DLD1 (cell line): ENCODE data around the gene PAK4.
"Not testable (repeated sequence)": the region's sequence is repeated elsewhere in the genome, so short reads cannot be mapped to it uniquely, and the experiment has no call there.

Experiments
- in situ Hi-C: cut with HindIII; loops from 2 replicates; pipeline ENCODE4 v1.10.0; 2017; ENCODE audit warnings: low sequenced_read_pairs

PAK4 gene

DNA sequence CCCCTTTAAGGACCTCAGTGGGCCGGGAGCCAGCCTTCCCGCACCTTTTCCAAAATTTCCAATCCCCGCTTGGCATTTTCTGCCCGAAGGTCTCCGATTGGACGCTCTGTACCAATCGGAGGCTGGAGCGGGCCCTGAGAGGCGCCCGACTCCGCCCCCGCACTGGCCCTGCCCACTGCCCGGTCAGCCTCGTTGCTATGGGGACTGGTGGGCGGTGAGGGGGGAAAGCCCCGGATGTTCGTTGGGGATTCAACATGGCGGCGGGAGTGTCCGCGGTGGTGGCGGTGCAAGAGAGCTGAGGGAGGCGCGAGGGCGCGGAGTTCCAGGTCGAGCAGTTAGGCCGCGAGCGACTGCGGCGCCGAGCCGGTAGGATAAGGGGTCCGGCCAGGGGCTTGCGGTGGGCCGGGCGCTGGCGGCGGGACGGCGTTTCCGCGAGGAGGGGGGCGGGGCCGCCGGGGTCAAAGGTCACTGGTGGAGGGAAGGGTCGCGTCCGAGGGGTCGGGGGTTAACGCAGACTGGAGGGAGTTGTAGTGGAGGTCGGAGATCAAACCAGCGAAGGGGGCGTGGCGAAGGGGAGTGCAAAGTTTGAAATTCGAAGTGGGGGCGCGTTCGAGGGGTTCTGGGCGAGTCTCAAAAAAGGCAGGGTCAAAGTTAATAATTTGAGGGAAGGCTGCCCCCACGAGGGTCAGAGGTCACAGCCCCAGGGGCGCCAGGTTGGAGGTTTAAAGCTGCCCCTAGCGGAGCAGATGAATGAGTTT is at the start of gene PAK4:
PAK4 (plus strand) TSS at position 233 of the 758 bp plus-strand sequence. CDS start 43,768 bp downstream, outside the sequence.
- in situ Hi-C loops = no loop called here

GRCh38 chr19:39077323-39077722 is 48.3 kb upstream of the PAK4 start:
- in situ Hi-C loops = no loop called here

DNA sequence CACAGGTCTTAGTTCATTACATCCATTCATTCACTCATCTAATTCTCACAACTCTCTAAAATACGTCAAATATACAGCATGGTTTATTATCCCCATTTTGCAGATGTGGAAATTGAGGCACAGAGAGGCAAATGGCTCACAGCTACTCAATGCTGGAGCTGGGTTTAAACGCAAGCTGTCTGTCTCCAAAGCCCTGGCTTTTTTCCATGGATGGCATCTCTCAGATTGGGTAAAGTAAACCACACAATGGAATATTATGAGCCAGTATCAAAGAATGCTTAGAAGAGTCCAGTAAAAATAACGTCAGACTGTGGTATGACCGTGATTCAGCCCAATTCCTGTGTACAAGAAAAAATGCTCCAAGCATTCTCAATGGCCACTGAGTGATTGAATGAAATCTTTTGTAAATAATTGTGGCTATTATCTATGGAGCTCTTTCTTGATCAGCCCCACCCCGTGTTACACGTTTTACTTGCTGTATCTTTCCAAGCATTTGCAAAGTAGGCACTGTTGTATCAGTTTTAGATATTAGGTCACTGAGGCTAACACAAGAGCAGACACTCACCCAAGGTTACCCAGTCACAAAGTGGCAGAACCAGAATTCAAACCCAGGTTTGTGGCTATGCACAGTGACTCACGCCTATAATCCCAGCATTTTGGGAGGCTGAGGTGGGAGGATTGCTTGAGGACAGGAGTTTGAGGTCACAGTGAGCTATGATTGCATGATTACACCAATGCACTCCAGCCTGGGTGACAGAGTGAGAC is 47.0 kb upstream of the PAK4 start:
- in situ Hi-C loops = no loop called here

DNA sequence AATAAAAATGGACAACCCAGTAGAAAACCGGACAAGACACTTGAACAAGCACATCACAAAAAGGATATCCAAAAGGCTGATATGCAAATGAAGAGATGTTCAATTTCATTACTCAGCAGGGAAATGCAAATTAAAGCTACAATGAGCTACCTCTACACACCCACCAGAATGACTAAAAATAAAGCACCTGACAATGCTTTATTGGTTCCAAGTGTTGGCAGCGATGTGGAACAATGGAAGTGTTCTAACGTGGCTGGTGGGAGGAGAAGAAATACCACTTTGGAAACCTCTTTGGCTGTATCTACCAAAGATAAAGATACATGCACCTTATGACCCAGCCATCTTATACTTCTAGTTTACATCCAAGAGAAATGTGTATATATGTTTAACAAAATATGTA is 45.2 kb upstream of the PAK4 start:
- in situ Hi-C loops = no loop called here

DNA sequence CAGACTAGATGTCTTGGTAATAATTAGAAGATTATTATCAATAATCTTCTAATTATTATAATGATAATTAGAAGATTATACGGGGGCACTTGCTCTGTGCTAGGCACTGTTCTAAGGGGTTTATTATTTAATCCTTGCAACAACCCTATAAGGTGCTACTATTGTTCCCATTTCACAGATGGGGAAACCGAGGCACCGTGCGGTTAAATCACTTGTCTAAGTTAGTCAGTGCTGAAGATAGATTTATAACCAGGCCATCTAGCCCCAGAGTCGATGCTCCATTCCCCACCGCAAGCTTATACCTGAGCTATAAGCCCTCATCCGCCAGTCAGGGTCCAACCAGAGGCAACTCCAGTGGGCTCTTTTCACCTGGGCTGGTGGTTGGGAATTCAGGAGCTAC is 43.4 kb upstream of the PAK4 start:
- in situ Hi-C loops = no loop called here

DNA sequence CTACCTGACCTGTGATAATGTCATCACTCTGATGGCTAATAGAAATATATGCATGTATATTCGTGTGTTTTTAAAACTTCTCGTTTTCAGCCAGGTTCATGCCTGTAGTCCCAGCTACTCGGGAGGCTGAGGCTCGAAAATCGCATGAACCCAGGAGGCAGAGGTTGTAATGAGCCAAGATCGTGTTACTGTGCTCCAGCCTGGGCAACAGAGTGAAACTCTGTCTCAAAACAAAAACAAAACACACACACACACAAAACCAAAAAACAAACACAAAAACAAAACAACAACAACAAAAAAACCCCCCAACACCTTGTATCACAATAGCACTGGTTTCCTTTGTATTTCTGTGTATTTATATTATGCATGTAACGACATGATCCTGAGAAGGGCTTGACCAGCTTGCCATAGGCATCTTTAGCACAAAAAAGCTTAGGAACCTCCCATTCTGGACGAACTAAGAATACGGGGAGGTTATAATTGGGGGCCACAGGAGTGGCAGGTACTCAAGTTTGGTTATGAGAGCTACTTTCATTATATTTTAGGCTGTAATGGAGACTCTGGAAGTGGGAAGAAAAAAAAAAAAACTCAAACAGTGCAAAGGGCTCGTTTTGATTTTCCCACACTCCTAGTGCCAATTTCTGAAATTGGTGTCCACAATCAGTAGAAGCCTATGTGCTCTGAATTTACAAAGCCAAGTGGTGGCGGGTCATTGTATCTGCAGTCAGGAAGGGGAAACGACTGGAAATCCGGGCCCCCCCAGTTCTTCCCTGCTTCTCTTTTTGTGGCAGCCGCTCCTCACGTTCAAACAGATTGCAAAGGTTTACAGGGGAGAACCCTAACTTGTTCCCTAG is 42.6 kb upstream of the PAK4 start:
- in situ Hi-C loops = no loop called here

DNA sequence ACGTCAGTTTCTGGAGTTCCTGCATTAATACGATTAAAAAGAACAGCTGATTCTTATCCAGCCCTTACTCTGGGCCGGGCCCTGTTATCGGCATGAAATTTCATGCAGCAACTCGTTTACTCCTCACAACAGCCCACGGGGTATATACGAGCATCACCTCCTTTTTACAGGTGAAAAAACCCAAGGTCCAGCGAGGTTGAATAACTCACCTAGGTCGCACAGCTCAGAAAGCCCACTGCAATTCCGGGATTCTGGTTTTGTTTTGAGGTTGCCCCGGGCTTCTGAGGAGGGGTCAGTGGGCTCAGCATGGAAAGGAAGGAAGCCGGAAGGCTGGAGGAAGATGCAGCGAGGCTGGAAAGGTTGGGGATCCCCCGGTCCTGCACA is 42.0 kb upstream of the PAK4 start:
- in situ Hi-C loops = no loop called here

GRCh38 chr19:39083983-39084731 is 41.4 kb upstream of the PAK4 start, which contains the start of gene ACP7:
ACP7 (plus strand) TSS chr19:39084368; CDS start chr19:39085270, 902 bp downstream.
- in situ Hi-C loops = no loop called here

DNA sequence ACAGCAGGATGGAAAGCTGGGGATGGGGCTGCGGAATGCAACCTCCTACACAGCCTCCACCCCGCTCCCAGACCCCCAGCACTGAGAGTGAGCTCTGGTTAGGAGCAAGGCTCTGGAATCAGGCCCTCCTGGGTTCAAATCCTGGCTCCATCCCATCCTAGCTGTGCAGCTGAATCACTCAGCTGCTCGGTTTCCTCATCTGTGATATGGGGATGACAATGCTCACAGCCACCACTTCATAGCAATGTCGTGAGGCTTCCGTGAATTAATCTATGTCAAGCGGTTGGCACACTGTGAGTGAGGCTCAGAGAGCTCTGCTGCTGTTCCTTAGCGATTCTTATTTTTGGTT is 40.9 kb upstream of the PAK4 start:
- in situ Hi-C loops = no loop called here

- in situ Hi-C loops = no loop called here
Observed at GRCh38 chr19:39085392-39085791, 40.2 kb upstream of the PAK4 start.

DNA sequence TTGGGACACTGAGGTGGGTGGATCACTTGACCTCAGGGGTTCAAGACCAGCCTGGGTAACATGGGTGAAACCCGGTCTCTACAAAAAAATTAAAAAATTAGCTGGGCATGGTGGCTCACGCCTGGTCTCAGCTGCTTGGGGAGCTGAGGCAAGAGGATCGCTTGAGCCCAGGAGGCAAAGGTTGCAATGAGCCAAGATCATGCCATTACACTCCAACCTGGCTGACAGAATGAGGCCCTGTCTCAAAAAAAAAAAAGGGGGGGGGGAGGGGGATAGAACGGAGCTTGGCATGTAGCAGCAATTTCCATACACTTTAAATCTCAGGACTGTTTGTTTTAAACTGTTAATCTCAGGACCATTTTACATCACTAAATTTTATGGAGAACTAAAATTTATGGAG is 39.2 kb upstream of the PAK4 start:
- in situ Hi-C loops = no loop called here

DNA sequence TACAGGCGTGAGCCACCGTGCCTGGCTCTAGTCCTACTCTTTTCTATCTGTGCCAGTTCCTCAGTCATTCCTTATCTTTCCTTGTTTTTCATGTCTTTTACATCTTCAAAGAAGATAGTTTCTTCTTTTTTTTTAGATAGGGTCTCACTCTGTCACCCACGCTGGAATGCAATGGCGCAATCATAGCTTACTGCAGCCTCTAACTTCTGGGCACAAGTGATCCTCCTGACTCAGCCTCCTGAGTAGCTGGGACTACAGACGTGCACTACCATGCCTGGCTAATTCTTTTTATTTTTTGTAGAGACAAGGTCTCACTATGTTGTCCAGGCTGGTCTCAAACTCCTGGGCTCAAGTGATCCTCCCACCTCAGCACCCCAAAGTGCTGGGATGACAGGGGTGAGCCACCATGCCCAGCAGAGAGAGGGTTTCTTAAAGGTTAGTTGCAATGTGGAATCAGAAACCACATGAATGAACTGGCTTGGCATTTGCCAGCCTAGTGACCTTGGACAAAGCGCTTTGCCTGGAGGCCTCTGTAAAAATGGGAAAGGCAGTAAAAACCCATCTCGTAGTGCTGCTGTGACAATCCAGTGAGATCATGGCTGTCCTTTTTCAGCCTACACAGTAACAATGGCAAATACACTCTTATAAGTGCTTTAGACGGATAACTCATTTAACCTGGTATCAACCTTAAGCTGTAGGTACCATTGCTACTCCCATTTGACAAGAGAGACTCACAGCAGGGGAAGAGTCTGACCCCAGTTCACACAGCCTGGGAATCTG is 37.5 kb upstream of the PAK4 start:
- in situ Hi-C loops = no loop called here

GRCh38 chr19:39090016-39090415 is 35.6 kb upstream of the PAK4 start:
- in situ Hi-C loops = not testable (repeated sequence)

GRCh38 chr19:39090881-39091280 is 34.7 kb upstream of the PAK4 start:
- in situ Hi-C loops = no loop called here

DNA sequence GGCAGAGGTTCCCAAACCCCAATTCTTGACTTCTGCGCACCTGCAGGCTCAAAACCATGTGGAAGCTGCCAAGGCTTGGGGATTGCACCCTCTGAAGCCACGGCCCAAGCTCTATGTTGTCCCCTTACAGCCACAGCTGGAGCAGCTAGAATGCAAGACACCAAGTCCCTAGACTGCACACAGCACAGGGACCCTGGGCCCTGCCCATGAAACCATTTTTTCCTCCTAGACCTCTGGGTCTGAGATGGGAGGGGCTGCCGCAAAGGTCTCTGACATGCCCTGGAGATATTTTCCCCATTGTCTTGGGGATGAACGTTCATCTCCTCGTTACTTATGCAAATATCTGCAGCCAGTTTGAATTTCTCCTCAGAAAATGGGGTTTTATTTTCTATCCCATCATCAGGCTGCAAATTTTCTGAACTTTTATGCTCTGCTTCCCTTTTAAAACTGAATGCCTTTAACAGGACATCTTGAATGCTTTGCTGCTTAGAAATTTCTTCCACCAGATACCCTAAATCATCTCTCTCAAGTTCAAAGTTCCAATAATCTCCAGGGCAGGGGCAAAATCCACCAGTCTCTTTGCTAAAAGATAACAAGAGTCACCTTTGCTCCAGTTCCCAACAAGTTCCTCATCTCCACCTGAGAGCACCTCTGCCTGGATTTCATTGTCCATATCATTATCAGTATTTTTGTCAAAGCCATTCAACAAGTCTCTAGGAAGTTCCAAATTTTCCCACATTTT is 29.6 kb upstream of the PAK4 start:
- in situ Hi-C loops = not testable (repeated sequence)

DNA sequence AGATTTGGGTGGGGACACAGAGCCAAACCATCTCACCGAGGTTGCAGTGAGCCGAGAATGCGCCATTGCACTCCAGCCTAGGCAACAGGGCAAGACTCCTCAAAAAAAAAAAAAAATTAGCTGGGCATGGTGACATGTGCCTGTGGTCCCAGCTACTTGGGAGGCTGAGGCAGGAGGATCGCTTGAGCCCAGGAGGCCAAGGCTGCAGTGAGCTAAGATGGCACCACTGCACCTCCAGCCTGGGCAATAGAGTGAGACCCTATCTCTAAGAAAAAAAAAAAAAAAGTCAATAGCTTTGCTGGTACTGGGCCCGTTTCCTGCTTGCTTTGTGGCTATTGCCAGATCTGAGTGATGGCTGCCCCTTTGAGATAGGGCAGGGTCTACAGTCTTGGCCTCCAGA is 28.3 kb upstream of the PAK4 start:
- in situ Hi-C loops = no loop called here

DNA sequence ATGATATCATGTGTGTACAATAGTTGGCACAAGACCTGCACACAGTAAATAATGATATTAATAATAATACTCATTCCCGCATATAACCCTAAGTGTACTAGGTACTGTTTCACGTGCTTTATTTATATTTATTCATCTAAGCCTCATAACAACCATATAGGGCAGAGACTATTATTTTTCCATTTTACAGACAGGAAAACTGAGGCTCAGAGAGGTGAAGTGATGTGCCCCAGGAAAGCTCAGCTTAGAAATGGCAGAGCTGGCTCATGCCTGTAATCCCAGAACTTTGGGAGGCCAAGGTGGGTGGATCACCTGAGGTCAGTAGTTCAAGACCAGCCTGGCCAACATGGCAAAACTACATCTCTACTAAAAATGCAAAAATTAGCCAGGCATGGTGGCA is 27.9 kb upstream of the PAK4 start:
- in situ Hi-C loops = no loop called here

- in situ Hi-C loops = no loop called here
Observed at GRCh38 chr19:39098365-39099269, 27.0 kb upstream of the PAK4 start.
